ENCODE results near the gene MPC1.
"Not testable (repeated sequence)": the region's sequence is repeated elsewhere in the genome, so short reads cannot be mapped to it uniquely, and the experiment has no call there.

The MPC1 gene

GRCh38 chr6:166382500-166382932 lies 224 bp downstream of the MPC1 start:
- in situ Hi-C loops (cut with HindIII; ENCODE audit: low sequenced_read_pairs) = no loop called here

- in situ Hi-C loops (cut with HindIII; ENCODE audit: low sequenced_read_pairs) = no loop called here
These were observed 824 bp downstream of the MPC1 start for GRCh38 chr6:166381733-166382499.

DNA sequence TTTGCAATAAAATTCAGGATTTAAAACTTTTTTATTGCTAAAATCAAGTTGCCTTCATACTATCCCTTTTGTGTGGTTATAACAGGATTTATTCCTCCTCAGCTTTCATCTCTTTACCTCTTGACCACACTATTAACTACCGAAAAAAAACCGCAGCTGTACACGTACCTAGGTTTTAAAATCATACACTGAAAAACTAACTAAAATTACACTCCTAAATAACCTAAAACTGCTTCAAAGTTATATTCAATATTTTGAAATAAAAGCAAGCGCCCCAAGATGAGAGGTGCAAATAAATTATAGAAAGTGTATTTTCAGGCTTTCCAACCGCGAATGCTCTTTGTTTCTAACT lies 1.4 kb downstream of the MPC1 start:
- in situ Hi-C loops (cut with HindIII; ENCODE audit: low sequenced_read_pairs) = no loop called here

GRCh38 chr6:166379800-166380199 lies 2.9 kb downstream of the MPC1 start:
- in situ Hi-C loops (cut with HindIII; ENCODE audit: low sequenced_read_pairs) = no loop called here

DNA sequence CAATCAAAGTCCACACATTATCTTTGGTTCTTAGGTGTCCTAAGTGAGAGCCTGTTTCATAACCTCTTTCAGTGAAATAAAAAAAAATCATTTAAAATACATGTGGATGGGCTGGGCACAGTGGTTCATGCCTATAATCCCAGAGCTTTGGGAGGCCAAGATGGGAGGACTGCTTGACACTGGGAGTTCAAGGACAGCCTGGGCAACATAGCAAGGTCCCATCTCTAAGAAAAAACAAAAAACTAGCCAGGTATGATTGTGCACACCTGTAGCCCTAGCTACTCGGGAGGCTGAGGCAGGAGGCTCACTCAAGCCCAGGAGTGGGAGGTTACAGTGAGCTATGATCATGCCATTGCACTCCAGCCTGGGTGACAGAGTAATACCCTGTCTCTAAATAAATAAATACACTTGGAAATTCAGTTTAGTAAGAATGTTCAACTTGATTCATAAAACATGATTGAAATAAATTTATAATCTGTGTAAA lies 3.6 kb downstream of the MPC1 start:
- in situ Hi-C loops (cut with HindIII; ENCODE audit: low sequenced_read_pairs) = no loop called here

DNA sequence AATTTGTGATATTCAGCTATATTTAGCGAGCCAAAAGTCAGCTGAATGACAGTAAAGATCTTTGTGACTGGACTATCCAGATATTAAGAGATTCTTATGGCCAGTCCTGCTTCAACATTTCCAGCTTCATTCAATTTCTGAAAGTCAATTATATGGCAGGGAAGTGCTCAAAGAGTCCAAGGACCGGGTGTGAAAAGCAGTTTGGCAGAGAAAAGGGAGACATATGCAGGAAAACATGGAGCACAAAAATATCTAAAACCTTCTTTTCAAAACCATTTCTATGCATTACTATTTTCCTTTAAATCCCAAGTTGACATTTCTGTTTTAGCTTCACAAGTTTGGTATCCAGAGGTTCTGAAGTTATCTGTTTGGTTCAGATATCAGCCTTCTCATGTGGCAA lies 5.0 kb downstream of the MPC1 start:
- in situ Hi-C loops (cut with HindIII; ENCODE audit: low sequenced_read_pairs) = no loop called here

- in situ Hi-C loops (cut with HindIII; ENCODE audit: low sequenced_read_pairs) = no loop called here
These were observed 7.7 kb downstream of the MPC1 start for GRCh38 chr6:166375013-166375412.

DNA sequence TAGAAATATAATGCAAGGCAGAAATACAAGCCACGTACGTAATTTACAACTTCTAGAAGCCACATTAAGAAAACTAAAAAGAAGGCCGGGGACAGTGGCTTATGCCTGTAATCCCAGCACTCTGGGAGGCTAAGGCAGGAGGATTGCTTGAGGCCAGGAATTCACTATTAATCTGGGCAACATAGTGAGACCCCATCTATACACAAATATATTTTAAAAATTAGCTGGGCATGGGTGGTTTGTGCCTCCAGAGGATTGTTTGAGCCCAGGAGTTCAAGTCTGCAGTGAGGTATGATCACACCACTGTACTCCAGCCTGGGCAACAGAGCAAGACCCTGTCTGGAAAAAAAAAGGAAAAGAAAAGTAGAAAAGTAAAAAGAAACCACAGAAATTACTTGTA lies 12.3 kb downstream of the MPC1 start:
- in situ Hi-C loops (cut with HindIII; ENCODE audit: low sequenced_read_pairs) = no loop called here

GRCh38 chr6:166369782-166370181 lies 13.0 kb downstream of the MPC1 start:
- in situ Hi-C loops (cut with HindIII; ENCODE audit: low sequenced_read_pairs) = no loop called here

- in situ Hi-C loops (cut with HindIII; ENCODE audit: low sequenced_read_pairs) = no loop called here
These were observed 15.8 kb downstream of the MPC1 start for GRCh38 chr6:166366921-166367320.

- in situ Hi-C loops (cut with HindIII; ENCODE audit: low sequenced_read_pairs) = no loop called here
These were observed 16.9 kb downstream of the MPC1 start for GRCh38 chr6:166365806-166366205.

DNA sequence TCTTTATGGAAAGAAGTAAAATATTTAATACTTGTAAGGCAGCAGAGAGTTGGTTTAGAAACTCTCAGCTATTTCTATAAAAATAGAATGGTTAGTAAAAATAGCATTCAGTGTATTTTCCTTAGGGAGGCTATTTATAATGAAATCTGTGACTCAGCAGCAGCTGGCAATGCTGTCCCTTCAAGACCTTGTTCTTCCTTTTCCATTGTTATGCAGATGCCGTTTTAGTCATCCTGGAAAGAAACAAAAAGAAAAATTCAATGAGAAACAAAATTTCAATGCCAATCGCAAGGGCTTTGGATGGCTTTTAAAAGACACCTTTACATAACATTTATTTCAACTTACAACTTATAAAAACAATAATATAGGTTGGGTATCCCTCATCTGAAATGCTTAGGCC lies 17.5 kb downstream of the MPC1 start:
- in situ Hi-C loops (cut with HindIII; ENCODE audit: low sequenced_read_pairs) = no loop called here

- in situ Hi-C loops (cut with HindIII; ENCODE audit: low sequenced_read_pairs) = no loop called here
These were observed 18.3 kb downstream of the MPC1 start for GRCh38 chr6:166364456-166364855.

- in situ Hi-C loops (cut with HindIII; ENCODE audit: low sequenced_read_pairs) = not testable (repeated sequence)
These were observed 20.3 kb downstream of the MPC1 start for GRCh38 chr6:166362427-166362826.

DNA sequence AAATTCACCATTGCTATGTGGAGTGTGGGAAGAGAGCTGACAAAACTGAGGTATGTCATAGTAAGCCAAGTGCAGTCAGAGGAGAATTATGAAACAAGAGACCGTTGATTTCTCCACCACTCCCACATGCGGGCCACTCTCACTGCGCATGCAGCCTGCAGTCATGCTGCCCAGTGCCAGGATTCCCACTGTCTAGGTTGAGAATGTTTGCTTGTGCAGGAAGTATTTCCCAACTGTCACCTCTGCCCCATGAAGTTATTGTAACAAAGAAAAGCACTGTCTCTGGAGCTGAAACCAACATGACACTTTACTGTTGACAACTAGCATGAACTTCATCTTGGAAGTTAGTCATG lies 21.7 kb downstream of the MPC1 start:
- in situ Hi-C loops (cut with HindIII; ENCODE audit: low sequenced_read_pairs) = no loop called here

DNA sequence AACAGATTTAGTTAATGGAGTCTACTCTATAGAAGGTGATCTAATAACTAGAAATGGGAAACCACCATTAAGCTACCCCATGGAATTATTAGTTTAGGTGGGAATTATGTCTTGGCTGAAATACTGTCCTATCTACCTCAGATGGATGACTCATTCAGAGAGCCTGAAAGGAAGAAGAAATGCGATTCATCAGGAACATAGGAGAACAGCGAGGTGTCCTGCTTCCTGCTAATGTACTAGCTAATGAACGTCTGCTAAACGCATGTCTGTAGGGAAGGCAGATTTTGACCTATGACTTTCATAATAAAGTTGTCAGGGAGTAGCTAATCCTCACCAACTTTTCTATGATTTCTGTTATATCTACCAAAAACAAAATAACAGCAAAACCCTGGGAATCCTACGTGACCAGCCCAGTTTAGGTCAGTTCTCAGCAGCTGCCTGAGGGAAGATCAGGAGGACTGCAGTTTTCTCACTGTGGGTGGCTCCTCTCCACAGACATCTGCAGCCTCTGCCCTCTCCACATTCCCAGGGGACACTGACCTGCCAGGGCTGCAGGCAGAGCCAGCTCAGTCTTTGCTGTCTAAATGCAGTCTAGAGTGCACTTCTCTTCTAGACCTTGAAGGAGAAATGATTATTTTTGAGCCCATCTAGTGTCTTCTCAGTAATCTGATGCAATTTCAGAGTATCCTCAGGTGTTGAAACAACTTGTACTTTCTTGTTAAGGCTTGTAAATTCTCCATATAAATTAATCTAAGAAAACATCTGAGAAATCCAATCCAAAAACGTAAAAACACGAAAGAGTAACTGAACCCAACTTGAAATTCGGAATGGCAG lies 22.3 kb downstream of the MPC1 start:
- in situ Hi-C loops (cut with HindIII; ENCODE audit: low sequenced_read_pairs) = no loop called here

DNA sequence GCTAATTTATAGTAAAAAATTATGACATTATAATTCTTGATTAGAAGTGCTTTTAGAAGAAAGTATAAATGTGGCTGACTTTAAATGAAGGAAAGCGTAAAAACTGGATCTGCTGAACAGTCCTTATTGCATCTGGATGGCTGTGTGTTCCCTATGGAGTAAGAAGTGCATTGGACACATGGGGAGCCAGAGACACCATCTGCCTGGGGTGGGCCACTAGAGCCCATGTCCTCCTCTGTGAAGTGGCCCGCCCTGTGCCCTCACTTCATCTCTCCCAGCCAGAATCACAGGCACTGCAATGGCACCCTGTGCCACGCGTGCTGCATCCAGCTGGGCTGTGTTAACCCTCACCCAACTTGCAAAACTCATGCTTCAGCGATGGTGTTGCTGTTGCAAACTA lies 27.2 kb downstream of the MPC1 start:
- in situ Hi-C loops (cut with HindIII; ENCODE audit: low sequenced_read_pairs) = no loop called here

DNA sequence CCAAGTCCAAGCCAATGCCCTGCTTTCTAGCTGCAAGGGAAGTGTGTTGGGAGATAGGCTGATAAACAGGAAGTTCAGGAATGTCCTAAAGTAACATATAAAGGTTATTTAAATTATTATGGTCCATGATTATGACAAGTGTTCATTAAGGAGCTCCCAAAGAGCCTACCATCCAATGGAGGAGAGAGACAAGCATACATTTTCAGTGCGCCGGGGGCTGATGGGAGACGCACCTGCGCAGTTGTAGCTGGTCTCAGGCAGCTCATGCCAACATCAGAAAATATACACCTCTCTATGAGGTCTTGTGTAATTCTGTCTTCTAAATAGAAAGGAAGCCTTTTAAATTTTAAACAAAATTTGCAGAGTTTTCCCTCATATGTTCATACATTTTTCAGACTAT lies 27.8 kb downstream of the MPC1 start:
- in situ Hi-C loops (cut with HindIII; ENCODE audit: low sequenced_read_pairs) = no loop called here

DNA sequence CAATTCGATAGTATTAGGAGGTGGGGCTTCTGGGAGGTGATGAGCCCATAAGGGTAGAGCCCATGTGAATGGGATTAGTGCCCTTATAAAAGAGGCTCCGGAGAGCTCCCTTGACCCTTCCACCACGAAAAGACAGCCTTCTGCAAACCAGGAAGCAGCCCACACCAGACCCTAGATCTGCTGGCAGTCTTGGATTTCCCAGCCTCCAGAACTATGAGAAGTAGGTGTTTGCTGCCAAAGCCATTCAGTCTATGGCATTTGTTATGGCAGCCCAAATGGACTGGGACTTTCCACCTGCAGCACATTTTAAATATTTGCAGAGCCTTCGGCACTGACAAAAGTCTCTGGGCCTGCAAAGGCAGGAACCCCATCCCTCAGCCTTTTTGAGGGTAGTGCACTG lies 28.6 kb downstream of the MPC1 start:
- in situ Hi-C loops (cut with HindIII; ENCODE audit: low sequenced_read_pairs) = no loop called here

- in situ Hi-C loops (cut with HindIII; ENCODE audit: low sequenced_read_pairs) = no loop called here
These were observed 29.2 kb downstream of the MPC1 start for GRCh38 chr6:166353507-166353906.

DNA sequence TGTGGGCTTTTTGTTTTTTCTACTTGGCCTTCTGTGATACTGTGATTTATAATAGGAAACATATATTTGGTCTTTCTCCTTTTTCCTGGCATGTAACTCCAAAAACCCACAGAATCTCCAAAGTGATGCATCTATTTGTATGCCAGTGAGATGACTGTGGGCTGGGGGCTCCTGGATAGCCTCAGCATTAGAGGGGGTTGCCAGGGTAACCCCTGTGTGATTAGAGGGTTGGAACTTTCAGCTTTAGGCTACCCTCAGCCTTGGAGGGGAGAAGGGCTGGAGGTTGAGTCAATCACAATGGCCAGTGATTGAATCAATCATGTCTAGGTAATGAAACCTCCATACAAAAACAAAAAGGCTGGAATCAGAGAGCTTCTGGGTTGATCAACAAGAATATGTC lies 29.8 kb downstream of the MPC1 start:
- in situ Hi-C loops (cut with HindIII; ENCODE audit: low sequenced_read_pairs) = no loop called here

DNA sequence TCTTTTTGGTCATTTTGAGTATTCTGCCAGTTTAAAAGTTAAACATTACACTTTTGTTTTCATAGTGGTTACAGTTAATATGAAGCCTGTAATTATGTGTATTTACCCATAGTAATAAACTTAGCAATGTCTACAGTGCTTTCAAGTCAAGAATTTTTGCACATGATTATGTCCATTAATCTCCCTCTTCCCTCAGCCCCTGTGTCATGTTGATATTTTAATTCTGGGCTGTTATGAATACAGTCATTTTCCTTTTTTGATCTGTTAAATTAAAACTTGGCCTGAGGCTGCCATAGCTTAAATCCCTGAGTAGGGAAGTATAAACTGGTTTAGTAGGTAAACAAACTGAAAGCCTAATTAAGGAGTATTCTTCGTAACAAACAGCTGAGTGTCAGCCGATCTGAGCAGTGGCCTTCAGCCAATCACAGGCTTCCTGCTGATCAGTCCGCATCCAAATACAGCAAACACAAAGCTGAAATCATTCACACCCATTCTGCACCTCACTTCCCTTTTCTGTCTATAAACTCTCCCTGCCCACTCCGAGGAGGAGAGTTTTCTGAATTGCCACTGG lies 30.9 kb downstream of the MPC1 start:
- in situ Hi-C loops (cut with HindIII; ENCODE audit: low sequenced_read_pairs) = no loop called here
